SU-DHL-6 (cell line): ENCODE results near the gene CLDN19.

Experiments used
- H2AFZ ChIP-seq: fragments of 200-600 bp; sonication (generic); 2 replicates; pipeline ENCODE4 v1.6.1; 2014; ENCODE audit warnings: low read depth, mild to moderate bottlenecking, moderate library complexity, mixed read lengths, antibody characterized with exemption, low read length; ENCODE audit not compliant: severe bottlenecking
- H3F3A ChIP-seq: fragments of 200-600 bp; shearing (Covaris generic); 2 replicates; pipeline ENCODE4 v1.6.0; 2016; ENCODE audit warnings: antibody characterized with exemption, mild to moderate bottlenecking; ENCODE audit not compliant: insufficient read depth
- H3K27ac ChIP-seq: fragments of 200-600 bp; sonication (generic); 2 replicates; pipeline ENCODE4 v1.5.1; 2016; ENCODE audit warnings: low read depth, mild to moderate bottlenecking, low read length, moderate library complexity, mixed read lengths
- H3K27me3 ChIP-seq: fragments of 200-600 bp; sonication (generic), shearing (Covaris generic); 2 replicates; pipeline ENCODE4 v1.6.0; 2014; ENCODE audit warnings: mild to moderate bottlenecking, low read length
- H3K36me3 ChIP-seq: fragments of 200-600 bp; sonication (generic); 2 replicates; pipeline ENCODE4 v1.6.1; 2014; ENCODE audit warnings: mild to moderate bottlenecking, low read length, mixed read lengths
- H3K4me2 ChIP-seq: fragments of 300-600, 200-600 bp; shearing (Covaris generic), sonication (generic); 2 replicates; pipeline ENCODE4 v1.6.0; 2014; ENCODE audit warnings: low read length, low read depth, mild to moderate bottlenecking; ENCODE audit not compliant: poor library complexity, severe bottlenecking
- H3K4me3 ChIP-seq: fragments of 200-600 bp; sonication (generic); 2 replicates; pipeline ENCODE4 v1.5.1; 2014; ENCODE audit warnings: antibody characterized with exemption, low read length, mild to moderate bottlenecking, mixed read lengths; ENCODE audit not compliant: insufficient read depth, poor library complexity, severe bottlenecking
- H3K79me2 ChIP-seq: fragments of 200-600 bp; sonication (generic); 2 replicates; pipeline ENCODE4 v1.6.1; 2014; ENCODE audit warnings: mild to moderate bottlenecking, low read length, moderate library complexity; ENCODE audit not compliant: insufficient read depth
- H3K9ac ChIP-seq: fragments of 200-600 bp; sonication (generic); 2 replicates; pipeline ENCODE4 v1.7.0; 2014; ENCODE audit warnings: mild to moderate bottlenecking, low read length
- H3K9me2 ChIP-seq: fragments of 200-600 bp; sonication (generic); replicated peaks from 2 replicates; pipeline ENCODE4 v1.6.1; 2014; ENCODE audit warnings: low read length; ENCODE audit not compliant: insufficient read depth
- H3K9me3 ChIP-seq: fragments of 200-600 bp; sonication (generic); 2 replicates; pipeline ENCODE4 v1.6.1; 2014; ENCODE audit warnings: low read length, mixed read lengths; ENCODE audit not compliant: insufficient read depth
- H4K20me1 ChIP-seq: fragments of 200-600 bp; sonication (generic); 2 replicates; pipeline ENCODE4 v1.6.1; 2014; ENCODE audit warnings: low read depth, mild to moderate bottlenecking, antibody characterized with exemption, low read length, moderate library complexity, mixed read lengths
- CTCF ChIP-seq: fragments of 200-600 bp; sonication (generic); IDR thresholded peaks from one replicate; pipeline ENCODE4 v1.5.1; 2017; ENCODE audit warnings: antibody characterized with exemption, mild to moderate bottlenecking, low read length, moderate library complexity; ENCODE audit not compliant: insufficient read depth, poor library complexity, severe bottlenecking
- EZH2phosphoT487 ChIP-seq: fragments of 200-600 bp; sonication (generic), shearing (Covaris generic); conservative IDR thresholded peaks from 2 replicates; pipeline ENCODE4 v1.6.1; 2018; ENCODE audit warnings: mild to moderate bottlenecking, antibody characterized with exemption, low read length, moderate library complexity, mixed read lengths

The CLDN19 gene

GRCh38 chr1:42745851-42746250 is 5.8 kb upstream of the CLDN19 start:
- Histone ChIP-seq H2AFZ (no peak overlapping the region), H3K4me3 (no peak overlapping the region), H3K36me3 (no peaks in the 10 kb centered on the region), H4K20me1 (no peaks in the 10 kb centered on the region), H3K9ac (no peak overlapping the region), H3K9me2 (no peaks in the 10 kb centered on the region), H3K27me3 (no peaks in the 10 kb centered on the region), H3K4me2 (no peak overlapping the region), H3F3A (no peaks in the 10 kb centered on the region), H3K9me3 (no peaks in the 10 kb centered on the region), H3K79me2 (no peaks in the 10 kb centered on the region), H3K27ac (no peak overlapping the region)
- TF ChIP-seq CTCF, result no peak
- no peak for TF ChIP-seq EZH2phosphoT487

- Histone ChIP-seq H3K4me3 (no peak overlapping the region), H3K79me2 (no peaks in the 10 kb centered on the region), H4K20me1 (no peaks in the 10 kb centered on the region), H3K36me3 (no peaks in the 10 kb centered on the region), H3F3A (no peaks in the 10 kb centered on the region), H3K4me2 (no peak overlapping the region), H3K27me3 (no peaks in the 10 kb centered on the region), H2AFZ (no peak overlapping the region), H3K9ac (no peak overlapping the region), H3K27ac (no peak overlapping the region), H3K9me2 (no peaks in the 10 kb centered on the region), H3K9me3 (no peaks in the 10 kb centered on the region)
- TF ChIP-seq EZH2phosphoT487 (no peak), CTCF (no peak)
Observed at GRCh38 chr1:42744148-42744413, 4.0 kb upstream of the CLDN19 start.

- H3K9me3 ChIP-seq, result no peaks in the 10 kb centered on the region
- no peak for TF ChIP-seq EZH2phosphoT487
- TF ChIP-seq CTCF, result no peak
- no peaks in the 10 kb centered on the region for H3K27me3 ChIP-seq
- no peak overlapping the region for H3K27ac ChIP-seq
- H2AFZ ChIP-seq, result no peak overlapping the region
- H3K36me3 ChIP-seq, result no peaks in the 10 kb centered on the region
- H4K20me1 ChIP-seq, result no peaks in the 10 kb centered on the region
- H3K9me2 ChIP-seq, result no peaks in the 10 kb centered on the region
- H3F3A ChIP-seq, result no peaks in the 10 kb centered on the region
- no peaks in the 10 kb centered on the region for H3K79me2 ChIP-seq
- no peak overlapping the region for H3K4me2 ChIP-seq
- no peak overlapping the region for H3K9ac ChIP-seq
- no peak overlapping the region for H3K4me3 ChIP-seq
Observed at GRCh38 chr1:42743317-42744147, 3.5 kb upstream of the CLDN19 start.
